Midbrain (tissue), 1 donor: ENCODE measurements around the gene SPRR1B.
"Not testable (repeated sequence)": the region's sequence is repeated elsewhere in the genome, so short reads cannot be mapped to it uniquely, and the experiment has no call there.

Experiments
- DNase-seq: peaks from one replicate; lab custom pipeline; 2025; lab: John Stamatoyannopoulos, UW

The SPRR1B gene

DNA sequence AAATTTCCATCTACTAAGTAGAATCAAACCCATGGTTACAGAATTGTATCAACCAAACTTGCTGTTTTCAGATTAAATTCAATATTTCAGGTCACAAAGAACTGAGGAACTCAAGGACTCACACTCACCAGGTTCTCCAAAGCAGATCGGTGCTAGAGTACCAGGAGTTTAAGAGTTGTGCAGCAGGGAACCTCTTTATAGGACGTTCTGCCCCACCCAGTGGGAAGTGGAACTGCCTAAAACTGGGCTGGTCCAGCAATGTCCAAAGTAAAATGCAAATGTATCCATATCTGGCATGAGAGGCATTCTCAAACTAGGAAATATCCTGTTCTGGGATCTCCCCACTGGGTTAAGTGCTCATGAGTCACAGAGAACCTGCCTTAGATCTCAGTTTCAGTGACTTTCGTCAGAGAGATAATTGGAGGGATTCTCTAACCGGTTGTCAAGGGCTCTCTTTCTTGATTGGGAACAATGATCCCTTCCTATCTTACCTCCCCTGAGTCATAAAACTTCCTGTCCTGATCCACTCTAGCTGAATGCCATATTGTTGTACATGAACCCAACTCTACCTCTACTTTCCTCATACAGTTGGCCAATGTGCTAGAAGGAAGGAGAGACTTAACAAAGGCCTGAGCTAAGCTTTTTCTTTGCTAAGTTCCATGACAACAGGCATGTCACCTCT is 10.1 kb downstream of the SPRR1B start, which contains the start of gene SPRR2D:
Gene SPRR2D (minus strand): TSS at position 171 of the 682 bp plus-strand sequence. CDS start 774 bp downstream, outside the sequence.
- DNase-seq, result no peak

- no peak for DNase-seq
Measured at GRCh38 chr1:153049211-153049610, 18.2 kb downstream of the SPRR1B start.

- not testable (repeated sequence) for DNase-seq
Measured at GRCh38 chr1:153056111-153056510, 25.1 kb downstream of the SPRR1B start.

GRCh38 chr1:153057375-153057774 is 26.4 kb downstream of the SPRR1B start, which contains the start of gene SPRR2A:
TSS of gene SPRR2A (minus strand) at chr1:153057512. CDS start at chr1:153056735, 777 bp downstream.
- DNase-seq, result no peak

- no peak for DNase-seq
Measured at GRCh38 chr1:153058154-153058553, 27.2 kb downstream of the SPRR1B start.

GRCh38 chr1:153058826-153059784 is 28.1 kb downstream of the SPRR1B start:
- DNase-seq, result no peak

DNA sequence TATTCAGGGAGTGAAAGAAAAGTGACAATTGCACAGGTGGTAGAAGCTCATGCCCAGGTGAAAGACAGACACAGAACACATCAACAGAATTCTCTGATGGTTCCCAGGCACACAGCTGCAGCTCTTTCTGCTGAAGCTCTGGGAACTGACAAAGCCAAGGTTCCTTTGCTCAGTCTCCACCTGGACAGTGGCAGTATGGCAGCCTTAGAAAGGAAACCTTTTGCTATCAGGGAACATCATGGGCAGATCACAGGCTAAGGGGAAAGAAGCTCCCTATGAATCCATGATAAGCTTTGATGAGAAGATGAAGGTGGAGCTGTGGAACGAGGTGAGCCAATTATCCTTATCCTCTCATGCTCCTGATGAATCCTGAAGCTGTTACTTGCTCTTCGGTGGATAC is 39.2 kb downstream of the SPRR1B start:
- DNase-seq, result no peak

GRCh38 chr1:153071511-153071910 is 40.5 kb downstream of the SPRR1B start, which contains the start of gene SPRR2B:
TSS of gene SPRR2B (minus strand) at chr1:153071611. CDS start at chr1:153070839, 772 bp downstream.
- no peak for DNase-seq

- no peak for DNase-seq
Measured at GRCh38 chr1:153072806-153073726, 42.1 kb downstream of the SPRR1B start.

DNA sequence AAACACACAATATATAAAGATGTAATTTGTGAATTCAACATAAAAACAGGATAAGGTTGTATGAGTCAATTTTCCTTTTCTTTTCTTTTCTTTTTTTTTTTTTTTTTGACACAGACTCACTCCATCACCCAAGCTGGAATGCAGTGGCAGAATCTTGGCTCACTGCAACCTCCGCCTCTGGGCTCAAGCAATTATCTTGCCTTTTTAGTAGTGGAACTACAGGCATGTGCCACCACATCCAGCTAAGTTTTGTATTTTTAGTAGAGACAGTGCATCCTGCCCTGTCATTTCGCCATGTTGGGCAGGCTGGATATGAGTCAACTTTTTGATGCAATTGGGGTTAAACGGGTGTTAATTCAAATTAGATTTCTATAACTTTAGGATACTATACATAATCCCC is 50.7 kb downstream of the SPRR1B start:
- no peak for DNase-seq
